HAP-1 (cell line): ENCODE measurements around the gene HCK.

Experiments
- DNase-seq, 2 experiments: peaks; one replicate each; pipeline ENCODE4 v3.0.0-alpha.2; 2016 to 2020; ENCODE audit warnings: low spot score in 2 of 2
- H3K27me3 ChIP-seq: fragments of 250-450 bp; sonication (Bioruptor Pico); 2 replicates; pipeline ENCODE4 v1.5.1; 2020; ENCODE audit warnings: low read depth, mild to moderate bottlenecking, moderate library complexity
- H3K36me3 ChIP-seq: fragments of 250-450 bp; sonication (Bioruptor Pico); replicated peaks from 2 replicates; pipeline ENCODE4 v1.5.1; 2020; ENCODE audit warnings: mild to moderate bottlenecking
- H3K4me1 ChIP-seq: fragments of 250-450 bp; sonication (Bioruptor Pico); 2 replicates; pipeline ENCODE4 v1.5.1; 2020; ENCODE audit warnings: mild to moderate bottlenecking
- H3K4me3 ChIP-seq: fragments of 250-450 bp; sonication (Bioruptor Pico); 2 replicates; pipeline ENCODE4 v1.5.1; 2020; ENCODE audit warnings: mild to moderate bottlenecking, moderate library complexity
- H3K9me3 ChIP-seq: fragments of 250-450 bp; sonication (Bioruptor Pico); 2 replicates; pipeline ENCODE4 v1.5.1; 2020; ENCODE audit warnings: mild to moderate bottlenecking, moderate library complexity
- in situ Hi-C: fragments of 300-500 bp; cut with MboI; formaldehyde crosslinking; loops from 3 replicates; pipeline ENCODE4 v1.14.3; 2020; ENCODE audit warnings: low sequenced_read_pairs, inconsistent platforms, mixed read lengths

The HCK gene

DNA sequence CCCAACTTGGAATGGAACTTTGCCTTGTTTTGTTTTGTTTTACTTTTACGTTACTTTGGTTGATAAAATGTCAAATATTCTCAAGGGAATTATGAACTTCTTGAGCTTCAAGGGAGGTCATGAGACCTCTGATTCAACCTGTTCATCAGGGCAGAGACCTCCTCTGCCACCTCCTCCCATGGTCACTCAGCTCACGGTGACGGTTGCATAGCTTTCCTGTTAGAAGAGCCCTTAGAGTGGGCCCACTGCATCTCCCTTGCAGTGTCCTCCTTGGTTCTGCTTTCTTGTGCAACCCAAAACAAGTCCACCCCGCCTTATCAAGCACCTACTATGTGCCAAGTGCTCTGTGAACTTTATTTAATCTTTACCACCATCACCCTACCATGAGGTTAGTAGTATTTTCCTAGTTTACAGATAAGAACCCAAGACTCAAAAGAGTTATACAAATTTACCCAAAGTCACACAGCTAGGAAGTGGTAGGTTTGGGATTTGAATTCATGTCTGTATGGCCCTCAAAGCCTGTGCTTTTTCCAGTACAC, 72.9 kb downstream of the HCK start:
- Histone ChIP-seq H3K9me3 (peaks cover under 1% of the 10 kb centered on the region), H3K36me3 (peaks cover 4% of the 10 kb centered on the region), H3K4me1 (peaks cover 10% of the 10 kb centered on the region), H3K4me3 (no peak overlapping the region), H3K27me3 (no peaks in the 10 kb centered on the region)
- in situ Hi-C loops = no loop called here
- no peak for DNase-seq

DNA sequence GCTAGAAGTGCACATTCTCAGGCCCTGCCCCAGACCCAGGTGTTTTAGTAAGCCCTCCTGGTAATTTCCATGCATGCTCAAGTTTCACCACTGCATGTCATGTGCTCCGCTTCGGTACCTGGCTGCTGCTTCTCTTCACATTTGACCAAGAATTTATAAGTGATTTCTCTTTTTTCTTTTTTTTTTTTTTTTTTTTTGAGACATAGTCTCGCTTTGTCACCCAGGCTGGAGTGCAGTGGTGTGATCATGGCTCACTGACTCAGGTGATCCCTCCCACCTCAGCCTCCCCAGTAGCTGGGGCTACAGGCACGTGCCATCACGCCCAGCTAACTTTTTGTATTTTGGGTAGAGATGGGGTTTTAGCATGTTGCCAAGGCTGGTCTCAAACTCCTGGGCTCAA, 73.5 kb downstream of the HCK start:
- Histone ChIP-seq H3K4me3 (no peak overlapping the region), H3K36me3 (peaks cover 4% of the 10 kb centered on the region), H3K9me3 (no peaks in the 10 kb centered on the region), H3K27me3 (no peaks in the 10 kb centered on the region), H3K4me1 (peaks cover 10% of the 10 kb centered on the region)
- in situ Hi-C loops = no loop called here
- no peak for DNase-seq

DNA sequence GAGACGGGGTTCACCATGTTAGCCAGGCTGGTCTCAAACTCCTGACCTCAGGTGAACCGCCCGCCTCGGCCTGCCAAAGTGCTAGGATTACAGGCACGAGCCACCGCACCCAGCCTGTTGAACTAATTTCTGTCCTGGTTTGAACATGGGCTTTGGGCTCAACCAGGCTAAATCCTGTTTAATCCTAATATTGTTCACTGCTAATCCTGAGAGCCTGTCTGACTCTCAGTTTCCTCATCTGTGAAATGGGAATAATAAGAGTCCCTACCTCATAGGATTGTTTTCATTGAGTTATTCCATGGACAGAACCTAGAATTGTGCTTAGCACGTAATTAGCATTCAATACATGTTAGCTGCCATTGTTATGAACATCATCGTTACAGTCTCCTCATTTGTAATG, 74.9 kb downstream of the HCK start:
- H3K27me3 ChIP-seq = no peaks in the 10 kb centered on the region
- no peaks in the 10 kb centered on the region for H3K9me3 ChIP-seq
- H3K36me3 ChIP-seq = peaks cover 4% of the 10 kb centered on the region
- in situ Hi-C loops = no loop called here
- no peak overlapping the region for H3K4me3 ChIP-seq
- peaks cover 5% of the 10 kb centered on the region for H3K4me1 ChIP-seq
- DNase-seq = no peak

DNA sequence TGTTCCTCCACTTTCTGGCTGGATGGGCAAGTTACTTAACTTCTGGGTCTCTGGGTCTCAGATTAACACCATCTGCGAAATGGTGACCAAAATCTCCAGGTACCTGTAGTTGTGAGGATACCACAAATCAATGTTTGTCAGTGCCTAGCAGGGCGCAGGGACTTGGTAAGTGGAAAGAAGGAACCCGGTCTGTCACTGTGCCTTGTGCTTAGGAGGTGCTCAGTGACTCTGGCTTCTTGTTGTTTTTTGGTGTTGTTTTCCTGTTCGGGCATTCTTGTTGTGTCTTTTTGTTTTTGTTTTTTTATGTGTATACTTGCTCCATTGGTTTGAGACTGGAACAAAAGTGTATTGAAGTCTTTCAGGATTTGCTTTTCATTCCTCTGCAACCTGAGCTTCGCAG, 75.3 kb downstream of the HCK start:
- in situ Hi-C loops = no loop called here
- DNase-seq = no peak
- peaks cover 4% of the 10 kb centered on the region for H3K36me3 ChIP-seq

DNA sequence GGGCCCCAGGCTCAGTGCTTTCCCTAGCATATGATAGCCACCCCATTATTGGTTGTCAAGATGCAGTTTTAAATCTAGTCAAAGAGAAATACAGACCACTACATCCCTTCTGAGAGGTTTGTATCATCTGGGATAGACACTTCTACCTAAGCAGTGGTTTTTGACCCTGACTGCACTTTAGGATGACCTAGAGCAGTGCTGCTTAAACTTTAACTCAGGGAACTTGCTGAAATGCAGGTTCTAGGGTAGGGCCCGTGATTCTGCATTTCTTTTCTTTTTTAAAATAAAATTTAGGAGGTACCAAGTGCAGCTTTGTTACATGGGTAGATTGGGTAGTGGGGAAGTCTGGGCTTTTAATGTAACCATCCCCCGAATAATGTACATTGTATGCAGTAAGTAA, 76.1 kb downstream of the HCK start:
- Histone ChIP-seq H3K4me3 (no peak overlapping the region), H3K36me3 (peaks cover 6% of the 10 kb centered on the region), H3K9me3 (no peaks in the 10 kb centered on the region), H3K27me3 (no peaks in the 10 kb centered on the region), H3K4me1 (peaks cover 5% of the 10 kb centered on the region)
- DNase-seq = no peak
- in situ Hi-C loops = no loop called here

More for the DNA sequence above, 75.3 kb downstream of the HCK start:
- Histone ChIP-seq H3K4me3 (no peak overlapping the region), H3K27me3 (no peaks in the 10 kb centered on the region), H3K4me1 (peaks cover 5% of the 10 kb centered on the region), H3K9me3 (no peaks in the 10 kb centered on the region)

DNA sequence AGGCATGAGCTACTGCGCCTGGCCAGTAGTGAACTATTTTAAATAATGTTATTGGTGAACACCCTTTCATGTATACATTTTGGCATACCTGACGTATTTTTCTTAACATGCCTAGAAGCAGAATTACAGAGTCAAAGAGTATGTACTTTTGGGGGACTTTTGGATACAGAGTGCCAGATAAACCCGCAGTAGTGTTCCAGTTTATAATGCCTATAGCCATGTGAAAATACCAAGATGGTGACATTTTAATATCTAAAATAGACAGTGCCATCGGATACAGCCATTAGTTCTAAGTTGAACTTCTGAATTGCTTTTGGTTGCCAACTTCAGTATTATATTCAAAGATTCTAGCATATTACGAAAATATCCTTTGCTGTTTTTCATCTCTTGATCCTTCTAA, 77.8 kb downstream of the HCK start:
- H3K4me1 ChIP-seq = peaks cover 5% of the 10 kb centered on the region
- no peaks in the 10 kb centered on the region for H3K27me3 ChIP-seq
- no peak for DNase-seq
- no peaks in the 10 kb centered on the region for H3K9me3 ChIP-seq
- H3K36me3 ChIP-seq = peaks cover 8% of the 10 kb centered on the region
- H3K4me3 ChIP-seq = no peak overlapping the region
- in situ Hi-C loops = no loop called here

DNA sequence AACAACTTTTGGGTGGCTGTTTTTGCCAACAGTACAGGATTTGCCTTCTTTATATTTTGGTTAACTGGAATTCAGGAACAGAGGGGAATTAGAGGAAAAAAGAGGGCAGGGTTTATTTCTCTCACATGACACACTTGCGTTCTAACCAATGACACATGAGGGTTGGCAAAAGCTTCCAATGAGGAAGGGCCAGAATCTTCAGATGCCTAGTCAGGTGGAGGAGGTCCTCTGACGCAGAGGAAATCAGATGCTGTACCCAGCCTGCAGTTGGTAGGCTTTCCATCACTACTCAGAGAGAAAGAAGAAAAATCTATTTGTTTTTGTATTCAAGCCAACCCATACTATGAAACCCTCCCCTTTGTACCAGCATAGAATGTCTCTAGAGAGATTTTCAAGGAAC, 78.3 kb downstream of the HCK start:
- peaks cover 8% of the 10 kb centered on the region for H3K36me3 ChIP-seq
- in situ Hi-C loops = no loop called here
- no peak for DNase-seq

DNA sequence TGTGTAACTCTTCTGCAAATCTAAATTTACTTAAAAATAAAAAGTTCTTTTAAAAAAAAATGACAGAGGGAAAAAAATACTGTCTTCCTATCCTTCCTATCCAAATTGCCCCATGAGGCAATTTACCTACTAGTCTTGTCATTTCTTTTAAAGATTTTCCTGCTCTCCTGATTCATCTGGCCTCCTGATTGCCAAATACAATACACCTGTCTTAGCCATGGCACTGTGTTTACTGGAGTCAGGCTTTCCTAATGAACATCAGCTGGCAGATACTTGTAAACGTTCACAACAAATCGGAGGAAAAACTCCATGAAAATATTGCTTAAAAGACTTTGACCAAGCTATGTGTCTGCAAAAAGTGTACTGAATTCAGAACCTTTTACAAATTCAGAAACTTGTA, 78.9 kb downstream of the HCK start:
- Histone ChIP-seq H3K27me3 (no peaks in the 10 kb centered on the region), H3K4me1 (peaks cover 5% of the 10 kb centered on the region), H3K4me3 (no peak overlapping the region), H3K36me3 (peaks cover 8% of the 10 kb centered on the region), H3K9me3 (no peaks in the 10 kb centered on the region)
- no peak for DNase-seq
- in situ Hi-C loops = no loop called here

More for the DNA sequence above, 78.3 kb downstream of the HCK start:
- H3K9me3 ChIP-seq = no peaks in the 10 kb centered on the region
- no peaks in the 10 kb centered on the region for H3K27me3 ChIP-seq
- no peak overlapping the region for H3K4me3 ChIP-seq
- peaks cover 5% of the 10 kb centered on the region for H3K4me1 ChIP-seq

DNA sequence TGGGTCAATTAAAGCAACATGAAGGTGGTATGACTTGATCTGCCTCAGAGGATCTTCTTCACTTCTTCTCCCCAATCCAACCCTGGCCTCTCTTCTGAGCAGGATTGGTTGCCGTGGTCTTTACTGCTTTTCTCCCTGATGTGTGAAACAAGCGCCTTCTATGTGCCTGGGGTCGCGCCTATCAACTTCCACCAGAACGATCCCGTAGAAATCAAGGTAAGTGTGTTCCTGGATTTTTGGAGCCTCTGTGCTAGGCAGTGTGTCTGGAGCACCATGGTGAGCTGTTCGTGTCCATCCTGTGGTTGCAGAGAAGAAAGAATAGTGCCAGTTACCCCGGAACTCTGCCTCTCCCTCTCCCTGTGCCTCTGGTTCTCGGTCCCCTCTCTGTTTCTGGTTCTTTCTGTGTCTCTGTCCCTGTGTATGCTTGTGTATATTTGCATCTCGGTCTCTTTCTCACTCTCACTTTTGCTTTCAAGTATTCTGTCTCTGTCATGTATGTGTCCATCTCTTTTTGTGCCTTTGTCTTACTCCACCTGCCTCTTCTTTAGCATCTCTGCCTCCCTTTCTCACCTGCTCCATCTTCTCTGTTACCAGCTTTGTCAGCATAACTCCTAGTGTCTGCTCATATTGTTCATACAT, 81.0 kb downstream of the HCK start:
- no peaks in the 10 kb centered on the region for H3K4me1 ChIP-seq
- in situ Hi-C loops = no loop called here
- DNase-seq = no peak
- no peak overlapping the region for H3K4me3 ChIP-seq
- H3K9me3 ChIP-seq = no peaks in the 10 kb centered on the region
- H3K27me3 ChIP-seq = no peaks in the 10 kb centered on the region
- peaks cover 25% of the 10 kb centered on the region for H3K36me3 ChIP-seq

DNA sequence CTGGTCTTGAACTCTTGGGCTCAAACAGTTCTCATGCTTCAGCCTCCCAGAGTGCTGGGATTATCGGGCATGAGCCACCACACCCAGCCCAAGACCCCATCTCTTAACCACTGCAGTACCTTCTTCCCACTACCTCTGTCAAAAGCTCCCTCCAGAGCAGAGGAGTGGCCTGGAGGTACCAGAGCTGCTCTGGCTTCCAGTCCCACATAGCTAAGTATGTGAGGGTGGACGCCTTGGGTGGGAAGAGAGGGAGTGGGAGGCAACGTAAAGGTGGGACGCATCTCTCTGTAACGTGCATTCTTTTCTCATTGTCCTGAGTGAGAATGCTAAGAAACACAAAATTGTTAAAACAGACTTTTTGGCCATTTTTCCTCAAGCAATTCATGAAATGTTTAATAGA, 82.0 kb downstream of the HCK start:
- Histone ChIP-seq H3K4me3 (no peak overlapping the region), H3K27me3 (no peaks in the 10 kb centered on the region), H3K4me1 (no peaks in the 10 kb centered on the region), H3K9me3 (no peaks in the 10 kb centered on the region), H3K36me3 (peaks cover 29% of the 10 kb centered on the region)
- in situ Hi-C loops = no loop called here
- no peak for DNase-seq

DNA sequence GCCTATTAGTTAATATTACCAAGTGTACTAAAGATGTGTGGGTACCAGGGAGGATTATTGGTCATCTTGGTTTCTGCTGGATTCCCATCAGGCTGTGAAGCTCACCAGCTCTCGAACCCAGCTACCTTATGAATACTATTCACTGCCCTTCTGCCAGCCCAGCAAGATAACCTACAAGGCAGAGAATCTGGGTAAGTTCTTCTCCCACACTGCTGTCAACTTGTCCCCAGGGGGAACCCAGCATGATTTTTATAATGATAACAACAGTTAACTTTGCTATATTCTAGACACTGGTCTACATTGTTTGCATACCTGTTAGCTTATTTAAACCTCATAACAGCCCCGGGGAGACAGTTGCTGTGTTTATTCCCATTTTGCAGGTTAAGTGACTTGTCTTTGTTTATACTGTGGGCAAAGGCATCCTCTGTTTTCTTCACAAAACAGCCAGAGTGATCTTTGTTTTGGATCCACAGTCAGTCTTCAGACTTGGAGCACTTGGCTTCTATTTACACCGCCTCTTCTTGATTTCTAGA, 84.0 kb downstream of the HCK start:
- Histone ChIP-seq H3K9me3 (no peaks in the 10 kb centered on the region), H3K4me1 (no peaks in the 10 kb centered on the region), H3K27me3 (no peaks in the 10 kb centered on the region), H3K4me3 (no peak overlapping the region), H3K36me3 (peaks cover 47% of the 10 kb centered on the region)
- DNase-seq = no peak
- in situ Hi-C loops = no loop called here

DNA sequence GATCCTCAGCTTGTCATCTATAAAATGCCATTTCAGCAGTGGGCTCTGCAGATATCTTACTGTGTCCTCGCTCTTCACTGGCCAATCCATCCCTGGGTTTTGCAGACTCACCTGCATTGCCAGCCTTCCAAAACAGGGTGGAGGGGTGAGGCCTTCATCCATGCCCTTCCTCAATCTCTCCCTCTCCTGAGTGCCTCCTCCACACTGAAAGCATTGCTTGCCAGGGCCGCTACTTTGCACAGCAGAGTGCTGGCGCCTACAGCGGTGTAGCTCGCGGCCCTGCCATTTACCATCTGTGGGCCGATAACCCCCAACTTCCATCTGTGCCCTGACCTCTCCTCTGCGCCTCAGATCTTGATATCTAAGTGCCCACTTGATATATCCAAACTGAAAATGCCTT, 86.9 kb downstream of the HCK start:
- Histone ChIP-seq H3K27me3 (no peaks in the 10 kb centered on the region), H3K36me3 (peaks cover 65% of the 10 kb centered on the region), H3K4me1 (no peaks in the 10 kb centered on the region), H3K4me3 (no peak overlapping the region), H3K9me3 (no peaks in the 10 kb centered on the region)
- in situ Hi-C loops = no loop called here
- DNase-seq = no peak

DNA sequence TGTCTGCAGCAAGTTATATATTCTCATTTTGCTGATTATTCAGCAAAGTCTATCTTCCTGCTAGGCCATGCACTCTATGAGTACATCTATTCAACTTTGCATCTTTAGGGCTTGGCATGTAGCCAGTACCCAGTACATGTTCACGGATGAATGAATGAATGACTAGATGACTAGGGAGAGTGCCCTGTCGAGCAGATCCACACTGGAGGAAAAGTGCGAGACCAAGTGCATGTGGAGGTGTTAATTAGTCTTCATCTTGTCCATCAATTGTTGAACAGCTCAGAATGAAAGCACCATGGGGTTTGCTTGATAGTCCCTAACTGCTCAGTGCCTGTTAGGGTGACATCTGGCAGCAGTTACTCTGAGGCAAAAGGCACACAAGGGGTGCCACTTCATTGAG, 87.9 kb downstream of the HCK start:
- no peaks in the 10 kb centered on the region for H3K27me3 ChIP-seq
- no peaks in the 10 kb centered on the region for H3K4me1 ChIP-seq
- no peaks in the 10 kb centered on the region for H3K9me3 ChIP-seq
- DNase-seq = no peak
- in situ Hi-C loops = no loop called here
- peaks cover 75% of the 10 kb centered on the region for H3K36me3 ChIP-seq
- H3K4me3 ChIP-seq = no peak overlapping the region

DNA sequence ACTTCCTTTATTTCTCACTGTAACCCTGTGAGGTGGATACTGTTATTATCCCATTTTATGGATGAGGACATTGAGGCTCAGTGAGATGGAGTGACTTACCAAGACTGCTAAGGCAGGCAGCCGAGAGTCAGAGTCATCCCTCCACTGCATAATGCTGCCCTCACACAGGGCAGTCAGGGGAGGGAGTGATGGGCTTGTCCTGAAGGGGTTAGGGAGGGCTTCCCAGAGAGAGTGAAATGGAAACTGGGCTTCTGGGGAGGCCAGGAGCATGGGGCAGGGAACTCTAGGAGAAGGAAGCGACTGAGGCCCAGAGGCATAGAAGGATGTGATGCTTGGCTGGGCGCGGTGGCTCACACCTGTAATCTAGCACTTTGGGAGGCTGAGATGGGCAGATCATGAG, 88.6 kb downstream of the HCK start:
- Histone ChIP-seq H3K27me3 (no peaks in the 10 kb centered on the region), H3K36me3 (peaks cover 82% of the 10 kb centered on the region), H3K4me1 (no peaks in the 10 kb centered on the region), H3K9me3 (no peaks in the 10 kb centered on the region), H3K4me3 (no peak overlapping the region)
- no peak for DNase-seq
- in situ Hi-C loops = no loop called here
